ENCODE data around the gene NMNAT2. TPM values are rescaled to one million over a fixed set of nuclear protein-coding genes. Genes with fewer than 3 reads are reported as not detected.

NMNAT2 gene
- total RNA-seq, 1 experiment from 2014 or later = 0.17 TPM

GRCh38 chr1:183210681-183211080, 207.5 kb downstream of the NMNAT2 start:
- no peaks in the 10 kb centered on the region for H3K9me3 ChIP-seq (ENCODE audit: low read depth, low read length, poor library complexity, severe bottlenecking)
- intact Hi-C loops (cut with micrococcal nuclease; ENCODE audit: unreplicated experiment) = no loop called here
- DNase-seq (ENCODE audit: low spot score) = no peak
- H3K4me1 ChIP-seq (ENCODE audit: insufficient read depth, low read length, poor library complexity, severe bottlenecking) = no peaks in the 10 kb centered on the region
- POLR2A ChIA-PET (ENCODE audit: low non-redundant PET) = no interaction called here
- no TSS peak for BruUV-seq (replicated peaks)
- H3K27ac ChIP-seq (ENCODE audit: low read depth, low read length, poor library complexity, severe bottlenecking) = no peak overlapping the region
- no peak overlapping the region for H3K4me3 ChIP-seq (ENCODE audit: low read depth, low read length, poor library complexity, severe bottlenecking)
- TF ChIP-seq EZH2 (IDR thresholded peaks at IDR 0.05; ENCODE audit: borderline replicate concordance, low read depth, low read length, poor library complexity, severe bottlenecking) (no peak), CTCF (conservative IDR thresholded peaks at IDR 0.05; ENCODE audit: low read depth, low read length) (no peak)
- CTCF ChIA-PET = no interaction called here
- H3K27me3 ChIP-seq (replicated peaks; ENCODE audit: insufficient read depth, low read depth, low read length, poor library complexity) = no peaks in the 10 kb centered on the region
- H3K36me3 ChIP-seq (ENCODE audit: insufficient read depth, low read length, poor library complexity, severe bottlenecking) = no peaks in the 10 kb centered on the region

GRCh38 chr1:183209533-183210158, 208.5 kb downstream of the NMNAT2 start:
- no peak for TF ChIP-seq EZH2 (IDR thresholded peaks at IDR 0.05; ENCODE audit: borderline replicate concordance, low read depth, low read length, poor library complexity, severe bottlenecking)
- TF ChIP-seq CTCF (conservative IDR thresholded peaks at IDR 0.05; ENCODE audit: low read depth, low read length) = no peak
- Histone ChIP-seq H3K27ac (ENCODE audit: low read depth, low read length, poor library complexity, severe bottlenecking) (no peak overlapping the region), H3K36me3 (ENCODE audit: insufficient read depth, low read length, poor library complexity, severe bottlenecking) (no peaks in the 10 kb centered on the region), H3K4me1 (ENCODE audit: insufficient read depth, low read length, poor library complexity, severe bottlenecking) (no peaks in the 10 kb centered on the region), H3K9me3 (ENCODE audit: low read depth, low read length, poor library complexity, severe bottlenecking) (no peaks in the 10 kb centered on the region), H3K4me3 (ENCODE audit: low read depth, low read length, poor library complexity, severe bottlenecking) (no peak overlapping the region), H3K27me3 (replicated peaks; ENCODE audit: insufficient read depth, low read depth, low read length, poor library complexity) (no peaks in the 10 kb centered on the region)
- BruUV-seq (replicated peaks) = no TSS peak
- intact Hi-C loops (cut with micrococcal nuclease; ENCODE audit: unreplicated experiment) = no loop called here
- POLR2A ChIA-PET (ENCODE audit: low non-redundant PET) = no interaction called here
- CTCF ChIA-PET = no interaction called here
- DNase-seq (ENCODE audit: low spot score) = peak; percentile 20

GRCh38 chr1:183206538-183207122, 211.6 kb downstream of the NMNAT2 start:
- POLR2A ChIA-PET (ENCODE audit: low non-redundant PET) = no interaction called here
- DNase-seq (ENCODE audit: low spot score) = no peak
- no peaks in the 10 kb centered on the region for H3K4me1 ChIP-seq (ENCODE audit: insufficient read depth, low read length, poor library complexity, severe bottlenecking)
- CTCF ChIA-PET = no interaction called here
- H3K36me3 ChIP-seq (ENCODE audit: insufficient read depth, low read length, poor library complexity, severe bottlenecking) = no peaks in the 10 kb centered on the region
- H3K27me3 ChIP-seq (replicated peaks; ENCODE audit: insufficient read depth, low read depth, low read length, poor library complexity) = no peaks in the 10 kb centered on the region
- no peak overlapping the region for H3K27ac ChIP-seq (ENCODE audit: low read depth, low read length, poor library complexity, severe bottlenecking)
- intact Hi-C loops (cut with micrococcal nuclease; ENCODE audit: unreplicated experiment) = no loop called here
- H3K9me3 ChIP-seq (ENCODE audit: low read depth, low read length, poor library complexity, severe bottlenecking) = no peaks in the 10 kb centered on the region
- no peak for TF ChIP-seq EZH2 (IDR thresholded peaks at IDR 0.05; ENCODE audit: borderline replicate concordance, low read depth, low read length, poor library complexity, severe bottlenecking)
- no peak for TF ChIP-seq CTCF (conservative IDR thresholded peaks at IDR 0.05; ENCODE audit: low read depth, low read length)
- no TSS peak for BruUV-seq (replicated peaks)
- H3K4me3 ChIP-seq (ENCODE audit: low read depth, low read length, poor library complexity, severe bottlenecking) = no peak overlapping the region
